ENCODE data around the gene TICAM1.

The TICAM1 gene

DNA sequence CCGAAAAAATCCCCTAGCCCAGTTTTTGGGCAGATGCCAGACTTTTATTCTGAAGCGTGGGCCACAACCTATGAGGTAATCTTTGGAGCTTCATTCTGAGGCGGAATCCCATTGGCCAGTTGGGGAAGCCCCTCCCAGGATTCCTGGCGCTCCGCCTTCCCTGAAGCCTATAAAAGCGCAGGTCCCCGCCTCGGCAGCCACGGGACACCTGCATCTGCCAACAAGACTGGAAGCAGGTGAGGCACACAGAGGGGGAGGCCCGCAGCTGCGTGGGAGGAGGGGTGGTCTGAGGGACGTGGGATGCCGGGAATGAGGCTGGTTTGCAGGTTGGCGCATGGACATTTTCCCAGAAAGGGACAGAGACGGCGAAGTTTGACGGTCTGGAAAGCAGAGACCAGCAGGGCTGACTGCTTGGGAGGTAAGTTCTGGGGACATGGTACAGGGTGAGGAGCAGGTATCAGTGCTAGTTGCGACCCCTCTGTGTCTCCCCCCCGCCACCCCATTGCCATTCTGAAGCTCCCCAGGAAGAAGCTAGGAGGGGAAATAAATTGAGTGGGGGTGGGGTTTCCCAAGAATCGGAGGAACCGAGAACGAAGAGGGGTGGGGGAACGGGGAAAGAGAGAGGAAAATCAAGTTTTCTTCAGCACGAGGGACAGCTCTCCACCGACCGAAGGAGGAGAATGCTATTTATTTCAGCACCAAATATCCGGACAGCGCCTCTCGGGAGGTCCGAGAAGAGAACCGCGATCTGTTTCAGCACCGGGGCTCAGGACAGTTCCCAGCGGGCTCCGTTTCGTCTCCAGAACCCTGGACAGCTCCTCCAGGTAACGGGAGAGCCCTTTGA is 62.4 kb downstream of the TICAM1 start:
- DNase-seq: peak; percentile 98

All from eye (tissue), 1 donor.